ENCODE results near the gene EYS. TPM values are rescaled to one million over a fixed set of nuclear protein-coding genes. Genes with fewer than 3 reads are reported as not detected.

The EYS gene
- total RNA-seq, 1 experiment from 2014 or later: not detected

GRCh38 chr6:63774961-63775360 lies 1932.1 kb downstream of the EYS start:
- Histone ChIP-seq H4K5ac (ENCODE audit: insufficient read length, low read depth, low read length) (no peak overlapping the region), H2AFZ (ENCODE audit: low read length) (no peak overlapping the region)
- no peaks in the 10 kb centered on the region; a peak in 1 of 5 replicates for H3K9me3 Mint-ChIP-seq

More at GRCh38 chr6:63774961-63775360, 1932.1 kb downstream of the EYS start:
- Histone ChIP-seq H3K23ac (ENCODE audit: insufficient read length, low read depth, low read length) (no peak overlapping the region), H3K14ac (ENCODE audit: insufficient read depth, low read length) (no peak overlapping the region), H3K4me1 (ENCODE audit: insufficient read depth, low read length) (no peaks in the 10 kb centered on the region), H3K27ac (ENCODE audit: insufficient read length, low read depth, low read length) (no peak overlapping the region), H2BK20ac (ENCODE audit: low read depth, low read length, poor library complexity, severe bottlenecking) (no peak overlapping the region), H3K79me1 (ENCODE audit: insufficient read depth, low read depth, low read length, poor library complexity, severe bottlenecking) (no peaks in the 10 kb centered on the region), H3T11ph (ENCODE audit: low read length) (no peak overlapping the region), H3K79me2 (ENCODE audit: insufficient read depth, low read length) (no peaks in the 10 kb centered on the region), H4K91ac (ENCODE audit: insufficient read length, low read depth, low read length) (no peak overlapping the region), H2BK15ac (ENCODE audit: low read depth, low read length) (no peak overlapping the region), H3K9ac (ENCODE audit: extremely low read depth, insufficient read length, low read length) (no peak overlapping the region), H4K20me1 (ENCODE audit: control insufficient read depth, insufficient read depth, insufficient read length) (no peaks in the 10 kb centered on the region), H3K56ac (ENCODE audit: insufficient read length, low read depth, low read length) (no peak overlapping the region), H4K8ac (replicated peaks; ENCODE audit: insufficient read length, low read depth, low read length) (no peak overlapping the region), H3K23me2 (ENCODE audit: insufficient read length, low read depth, low read length, poor library complexity, severe bottlenecking) (no peaks in the 10 kb centered on the region), H3K4ac (ENCODE audit: low read depth, low read length) (no peak overlapping the region), H3K27me3 (ENCODE audit: insufficient read depth, low read length) (no peaks in the 10 kb centered on the region), H2AK5ac (ENCODE audit: insufficient read length, low read length) (no peak overlapping the region), H2BK5ac (ENCODE audit: insufficient read length, low read length) (no peak overlapping the region), H3K18ac (ENCODE audit: insufficient read length, low read depth, low read length) (no peak overlapping the region), H2BK120ac (ENCODE audit: low read depth, low read length, poor library complexity, severe bottlenecking) (no peak overlapping the region), H3K9me3 (ENCODE audit: control insufficient read depth, low read depth, low read length) (no peaks in the 10 kb centered on the region), H2BK12ac (ENCODE audit: insufficient read length, low read depth, low read length) (no peak overlapping the region), H3K4me2 (ENCODE audit: insufficient read depth, insufficient read length, low read length) (no peak overlapping the region)
- DNase-seq: no peak
- Mint-ChIP-seq H3K27ac (no peak overlapping the region), H3K36me3 (ENCODE audit: insufficient read depth in 1 of 3, low read depth in 3 of 3) (no peaks in the 10 kb centered on the region), H3K27me3 (ENCODE audit: low read depth) (no peaks in the 10 kb centered on the region; the same call in 1 of the 2 replicates), H3K4me3 (no peak overlapping the region), H3K4me1 (no peaks in the 10 kb centered on the region)
- TF ChIP-seq CTCF (conservative IDR thresholded peaks at IDR 0.05): no peak
- no CpG with 5 or more reads among the region's 1 CpG for WGBS (ENCODE audit: extremely low coverage, insufficient read length, low lambda C conversion rate)
